HG02763 (cell line): ENCODE data around the gene KBTBD3.

ENCODE experiments used
- ATAC-seq: cut with Tn5 transposase; IDR thresholded peaks from one replicate; pipeline ENCODE4 v1.9.1; 2021; ENCODE audit warnings: mild to moderate bottlenecking, moderate library complexity; ENCODE audit not compliant: unreplicated experiment

The KBTBD3 gene, protein sequence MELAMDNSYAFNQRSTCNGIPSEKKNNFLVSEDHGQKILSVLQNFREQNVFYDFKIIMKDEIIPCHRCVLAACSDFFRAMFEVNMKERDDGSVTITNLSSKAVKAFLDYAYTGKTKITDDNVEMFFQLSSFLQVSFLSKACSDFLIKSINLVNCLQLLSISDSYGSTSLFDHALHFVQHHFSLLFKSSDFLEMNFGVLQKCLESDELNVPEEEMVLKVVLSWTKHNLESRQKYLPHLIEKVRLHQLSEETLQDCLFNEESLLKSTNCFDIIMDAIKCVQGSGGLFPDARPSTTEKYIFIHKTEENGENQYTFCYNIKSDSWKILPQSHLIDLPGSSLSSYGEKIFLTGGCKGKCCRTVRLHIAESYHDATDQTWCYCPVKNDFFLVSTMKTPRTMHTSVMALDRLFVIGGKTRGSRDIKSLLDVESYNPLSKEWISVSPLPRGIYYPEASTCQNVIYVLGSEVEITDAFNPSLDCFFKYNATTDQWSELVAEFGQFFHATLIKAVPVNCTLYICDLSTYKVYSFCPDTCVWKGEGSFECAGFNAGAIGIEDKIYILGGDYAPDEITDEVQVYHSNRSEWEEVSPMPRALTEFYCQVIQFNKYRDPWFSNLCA

DNA sequence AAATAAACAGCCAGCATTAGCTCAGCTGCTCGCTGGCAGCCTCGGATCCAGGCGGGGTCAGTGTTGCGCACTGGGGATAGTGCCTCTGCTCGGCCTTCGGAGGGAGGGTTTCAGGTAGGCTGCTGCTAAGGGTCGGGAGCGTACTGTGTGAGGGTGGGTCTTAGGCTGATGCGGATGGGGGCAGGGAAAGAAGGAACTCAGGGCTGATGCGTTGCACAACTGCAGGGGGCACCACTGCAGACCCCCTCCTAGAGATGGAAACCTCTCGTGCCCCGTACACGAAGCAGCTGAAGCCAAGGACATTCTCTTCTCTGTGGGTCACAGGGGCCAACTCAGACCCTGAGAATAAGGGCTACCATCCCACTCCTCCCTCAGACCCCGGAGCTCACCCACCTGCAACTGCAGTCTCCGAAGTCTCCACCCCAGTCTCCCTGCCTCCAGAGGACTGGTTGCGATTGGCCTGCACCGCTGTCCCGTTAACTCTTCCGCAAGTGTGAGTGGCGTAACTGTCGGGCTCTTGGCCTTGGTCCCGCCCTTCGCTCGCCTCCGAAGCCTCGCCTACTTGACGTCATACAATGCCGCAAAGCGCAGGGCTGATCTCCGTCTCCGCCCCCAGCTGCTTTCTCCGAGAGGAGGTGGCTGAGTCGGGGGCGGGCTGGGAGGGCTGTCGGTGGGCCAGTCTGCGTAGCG lies at the start of gene KBTBD3:
KBTBD3 (minus strand) TSS at position 429 of the 690 bp plus-strand sequence. CDS start 18,250 bp downstream, outside the sequence.
- ATAC-seq = peak; percentile 95

DNA sequence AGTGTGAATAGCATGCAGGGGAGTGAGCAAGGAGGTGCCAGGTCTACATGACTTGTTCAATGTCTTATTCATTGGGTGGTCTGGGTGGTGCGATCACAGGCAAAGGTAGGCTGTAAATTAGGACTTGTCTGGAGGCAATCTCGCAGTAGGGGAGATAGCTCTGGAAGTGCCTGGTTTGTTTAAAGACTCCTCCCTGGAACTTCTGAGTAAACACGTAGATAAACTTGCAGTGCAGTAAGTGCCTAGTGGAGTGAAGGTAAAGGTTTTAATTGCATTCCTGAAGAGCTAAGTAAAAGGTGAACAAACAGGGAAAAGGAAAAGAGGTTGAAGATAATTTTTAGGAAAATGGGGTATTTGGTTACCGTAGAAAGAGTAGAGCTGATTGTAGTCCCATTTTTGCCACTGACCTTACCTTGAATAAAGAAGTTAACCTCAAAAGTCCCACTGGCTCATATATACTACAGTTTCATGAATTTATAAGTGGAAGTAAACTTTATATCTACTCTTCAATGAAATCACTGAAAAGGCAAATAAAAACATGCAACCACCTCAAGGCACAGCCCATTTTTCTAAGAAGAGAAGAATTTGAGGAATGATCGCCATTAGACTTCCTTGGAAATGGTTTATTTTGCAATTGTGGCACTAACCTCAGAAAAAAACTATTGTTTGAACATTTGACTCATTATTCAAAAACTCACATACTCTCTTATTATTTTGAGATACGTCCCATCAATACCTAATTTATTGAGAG lies 44.6 kb upstream of the KBTBD3 start:
- ATAC-seq = no peak

DNA sequence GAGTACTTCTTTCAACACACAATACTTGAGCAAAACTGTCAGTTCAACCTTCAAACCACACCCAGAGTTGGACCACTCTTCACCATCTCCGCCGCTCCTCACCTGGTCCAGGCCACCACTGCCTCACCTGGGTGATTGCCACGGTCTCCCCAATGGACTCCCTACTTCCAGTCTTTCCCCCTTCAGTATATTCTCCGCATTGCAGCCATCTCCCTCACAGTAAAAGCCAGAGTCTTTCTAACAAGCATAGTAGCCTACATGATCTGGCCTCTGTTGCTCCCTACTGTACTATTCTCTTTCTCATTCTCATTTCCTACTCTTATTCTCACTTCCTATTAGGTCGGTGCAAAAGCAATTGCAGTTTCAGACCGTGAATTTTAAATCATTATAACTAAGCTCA lies 28.8 kb upstream of the KBTBD3 start:
- no peak for ATAC-seq

DNA sequence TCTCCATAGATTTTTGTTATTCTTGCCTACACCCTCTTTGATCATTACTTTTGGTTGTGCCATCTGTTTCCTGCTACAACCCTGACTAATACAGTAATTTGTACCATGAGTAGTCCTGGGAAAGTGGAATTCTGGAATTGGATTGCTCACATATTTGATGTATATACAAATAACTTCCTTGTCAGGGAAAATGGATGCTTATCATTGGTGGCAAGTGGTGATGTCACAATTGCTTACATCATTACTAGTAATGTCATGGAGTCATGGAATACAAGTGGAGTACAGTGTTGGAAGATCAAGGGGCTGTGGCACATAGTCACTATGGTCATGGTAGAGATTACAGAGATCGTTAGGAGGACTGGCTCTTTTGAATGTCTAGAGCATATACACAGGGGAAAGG lies 24.7 kb upstream of the KBTBD3 start:
- no peak for ATAC-seq

DNA sequence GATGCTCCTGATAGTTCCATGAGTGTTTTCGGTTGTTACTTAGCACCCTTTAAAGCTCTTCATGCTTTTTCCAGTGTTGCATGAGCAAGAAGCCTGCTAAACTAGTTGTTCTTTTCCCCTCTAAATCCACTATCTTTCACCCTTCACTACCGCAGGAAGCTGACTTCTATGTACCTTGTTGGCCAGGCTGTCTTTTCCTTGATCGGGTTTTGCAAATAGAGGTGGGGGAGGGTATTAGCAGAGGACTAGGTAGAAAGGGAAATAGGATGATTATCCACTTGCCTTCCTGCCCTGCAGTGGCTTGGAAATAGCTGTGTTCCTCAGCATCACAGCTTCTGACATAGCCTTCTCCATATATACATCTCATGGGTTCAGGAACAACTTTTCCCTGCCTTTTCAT lies 24.2 kb upstream of the KBTBD3 start:
- ATAC-seq = no peak

DNA sequence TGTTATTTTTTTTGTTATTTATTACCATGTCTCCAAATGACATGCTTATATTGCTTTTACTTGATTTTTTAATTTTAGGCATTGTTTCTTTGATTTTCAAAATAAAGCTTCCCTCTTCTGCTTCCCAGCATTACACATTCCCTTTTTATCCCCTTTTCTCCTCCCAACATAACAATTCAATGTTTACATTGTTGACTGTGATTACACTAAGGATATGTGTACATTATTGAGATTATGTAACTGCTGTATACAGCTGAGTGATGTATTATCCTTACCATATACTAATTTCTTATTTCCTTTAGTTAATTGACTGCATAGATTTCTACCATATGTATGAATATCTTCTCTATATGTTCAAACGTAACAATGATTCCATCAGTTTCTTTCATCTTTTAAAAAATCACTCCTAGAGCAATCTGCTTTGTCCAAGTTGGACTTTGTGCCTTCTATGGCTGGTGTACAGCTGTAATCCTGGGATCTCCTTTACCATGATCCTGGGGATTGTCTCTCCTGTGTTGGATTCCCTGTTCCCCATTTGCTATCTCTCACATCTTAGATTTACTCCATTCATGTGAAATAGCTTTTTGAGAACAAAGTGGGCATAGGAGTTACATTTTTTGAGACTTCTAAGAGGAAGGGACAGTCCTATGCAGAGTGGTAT lies 21.9 kb upstream of the KBTBD3 start:
- ATAC-seq = no peak

DNA sequence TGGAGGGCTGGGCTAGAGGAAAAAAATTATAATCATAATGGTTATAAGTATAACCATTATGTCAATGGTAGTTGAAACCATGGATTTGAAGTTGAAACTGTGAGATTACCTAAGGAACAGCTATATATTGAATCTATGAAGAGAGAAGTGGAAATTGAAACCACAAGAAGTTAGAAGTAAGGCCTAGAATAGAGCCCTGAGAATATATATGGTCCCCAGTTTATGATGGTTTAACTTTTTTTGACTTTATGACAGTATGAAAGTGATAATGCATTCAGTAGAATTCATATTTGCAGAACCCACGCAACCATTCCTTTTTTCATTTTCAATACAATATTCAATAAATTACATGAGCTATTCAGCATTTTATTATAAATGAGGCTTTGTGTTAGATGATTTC lies 15.3 kb upstream of the KBTBD3 start:
- ATAC-seq = no peak

DNA sequence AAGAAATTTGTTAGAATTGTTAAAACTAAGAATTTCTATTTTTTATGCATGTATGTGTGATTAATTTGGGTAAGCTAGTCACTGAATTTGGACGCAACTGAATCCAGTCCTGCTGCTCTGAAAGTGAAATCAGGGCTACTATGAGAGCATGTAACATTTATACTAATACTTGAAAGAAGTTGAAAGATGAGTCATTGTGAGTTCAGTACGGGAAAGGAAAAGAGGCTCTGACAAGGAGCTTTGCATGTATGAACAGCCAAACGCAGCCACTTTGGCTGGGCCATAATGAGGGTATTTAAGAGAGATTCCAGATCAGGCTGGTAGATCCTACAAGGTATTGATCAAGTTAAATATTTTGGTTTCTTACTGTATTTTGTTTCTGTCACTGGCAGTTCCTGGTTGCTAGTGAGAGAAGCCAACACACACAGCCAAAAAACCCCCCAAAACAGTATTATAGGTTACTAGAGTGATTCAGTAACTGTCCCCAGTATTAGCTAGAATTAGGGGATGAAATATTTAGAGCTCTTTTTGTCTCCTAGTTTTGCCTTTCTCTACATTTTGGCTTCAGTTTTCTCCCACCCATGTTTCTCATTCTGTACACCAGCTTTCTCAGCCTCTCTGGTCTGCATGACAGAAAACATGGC lies 14.5 kb upstream of the KBTBD3 start:
- ATAC-seq = peak; percentile 99

DNA sequence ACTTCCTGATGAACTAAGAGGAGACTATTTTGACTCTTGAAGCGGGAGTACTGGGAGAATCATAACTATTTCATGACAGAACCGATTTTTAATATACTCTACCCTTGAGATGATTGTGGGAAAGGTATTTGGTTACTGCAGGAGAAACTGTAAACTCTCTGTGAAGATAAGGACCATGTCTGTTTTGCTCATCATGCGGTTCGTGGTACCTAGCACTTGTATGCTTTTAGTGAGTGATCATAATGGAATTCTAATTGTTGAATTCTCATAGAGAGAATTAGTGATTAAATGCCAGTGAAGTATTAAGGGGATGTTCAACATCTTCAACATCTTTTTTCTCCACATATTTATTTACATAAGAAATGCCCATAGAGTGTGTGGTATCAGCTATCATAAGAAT lies 11.7 kb upstream of the KBTBD3 start:
- ATAC-seq = no peak

DNA sequence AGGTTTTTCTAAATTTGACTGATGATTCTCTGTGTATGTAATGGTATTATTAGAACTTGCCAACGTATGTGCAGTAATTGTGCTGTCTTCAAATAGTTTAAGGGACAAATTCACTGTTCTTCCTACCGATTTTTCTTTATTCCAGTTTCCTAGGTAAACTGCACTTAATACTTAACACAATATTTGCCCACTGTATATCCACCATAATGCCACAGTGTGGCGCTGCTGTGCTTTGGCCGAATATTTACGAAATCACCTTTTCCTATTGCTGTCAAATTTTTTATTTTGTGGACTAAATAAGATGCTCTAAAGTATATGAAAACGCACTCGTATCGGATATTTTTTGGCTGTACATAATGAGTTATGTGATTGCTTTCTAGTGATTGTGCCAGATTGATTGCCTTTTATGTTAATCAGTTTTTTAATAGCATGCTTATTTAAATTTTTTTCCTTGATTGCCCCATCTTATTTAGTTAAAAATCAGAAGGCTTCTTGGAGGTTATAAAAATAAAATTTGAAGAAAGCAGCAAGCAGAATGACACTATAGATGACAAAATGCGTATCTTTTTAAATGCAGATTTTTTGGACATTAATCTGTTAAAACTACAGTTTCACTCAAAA lies 10.8 kb upstream of the KBTBD3 start:
- ATAC-seq = no peak

DNA sequence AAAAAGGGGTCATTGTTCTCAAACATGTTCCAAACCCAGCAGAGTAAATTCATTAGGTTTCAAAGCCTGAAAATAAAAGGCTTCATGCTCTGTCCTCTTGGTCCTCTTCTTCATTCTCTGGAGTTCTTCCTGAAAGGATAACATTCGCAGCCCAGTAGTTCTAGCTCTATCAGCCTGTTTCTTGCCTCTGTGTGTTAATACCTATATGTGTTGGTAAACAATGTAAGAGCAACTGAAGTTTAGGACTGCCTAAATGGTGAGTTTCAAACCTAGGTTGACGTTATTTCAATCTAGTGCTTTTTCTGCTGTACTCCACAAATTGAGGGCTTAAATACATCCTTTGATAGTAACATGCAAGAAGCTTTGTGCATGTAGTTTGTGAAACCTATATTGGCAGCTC lies 9.7 kb upstream of the KBTBD3 start:
- no peak for ATAC-seq

DNA sequence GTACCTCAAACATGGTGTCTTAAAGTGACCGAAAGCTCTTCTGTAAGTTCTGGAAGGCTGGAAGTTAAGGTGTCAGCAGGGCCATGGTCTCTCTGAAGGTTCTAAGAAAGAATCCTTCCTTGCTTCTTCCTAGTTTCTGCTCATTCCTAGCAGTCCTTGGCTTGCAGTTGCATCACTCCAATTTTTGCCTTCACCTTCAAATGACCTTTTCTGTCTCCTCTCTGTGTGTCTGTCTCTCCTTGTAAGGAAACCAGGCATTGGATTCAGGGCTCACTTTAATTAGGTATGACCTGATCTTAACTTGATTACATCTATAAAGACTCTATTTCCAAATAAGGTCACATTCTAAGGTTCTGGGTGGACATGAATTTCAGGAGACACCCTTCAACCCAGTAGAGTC lies 9.0 kb upstream of the KBTBD3 start:
- no peak for ATAC-seq

DNA sequence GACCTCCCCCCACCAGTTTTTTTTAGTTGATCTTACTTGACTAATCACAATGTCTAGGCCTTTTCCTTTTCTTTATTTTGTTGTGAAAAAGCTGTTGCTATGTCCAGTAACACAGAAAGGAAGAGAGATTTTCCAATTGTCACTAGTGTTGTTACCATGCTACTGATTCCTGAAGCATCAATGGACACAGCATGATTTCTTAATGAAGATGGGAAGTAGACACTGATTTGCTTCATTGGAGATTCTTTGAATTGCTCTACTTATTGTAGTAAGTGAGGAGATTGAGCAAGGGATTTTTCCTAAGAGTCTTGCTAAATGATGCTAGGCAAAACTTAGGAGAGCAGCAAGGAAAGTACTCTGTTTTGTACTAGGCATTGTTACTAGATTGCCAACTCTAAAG lies 4.9 kb upstream of the KBTBD3 start:
- ATAC-seq = no peak

DNA sequence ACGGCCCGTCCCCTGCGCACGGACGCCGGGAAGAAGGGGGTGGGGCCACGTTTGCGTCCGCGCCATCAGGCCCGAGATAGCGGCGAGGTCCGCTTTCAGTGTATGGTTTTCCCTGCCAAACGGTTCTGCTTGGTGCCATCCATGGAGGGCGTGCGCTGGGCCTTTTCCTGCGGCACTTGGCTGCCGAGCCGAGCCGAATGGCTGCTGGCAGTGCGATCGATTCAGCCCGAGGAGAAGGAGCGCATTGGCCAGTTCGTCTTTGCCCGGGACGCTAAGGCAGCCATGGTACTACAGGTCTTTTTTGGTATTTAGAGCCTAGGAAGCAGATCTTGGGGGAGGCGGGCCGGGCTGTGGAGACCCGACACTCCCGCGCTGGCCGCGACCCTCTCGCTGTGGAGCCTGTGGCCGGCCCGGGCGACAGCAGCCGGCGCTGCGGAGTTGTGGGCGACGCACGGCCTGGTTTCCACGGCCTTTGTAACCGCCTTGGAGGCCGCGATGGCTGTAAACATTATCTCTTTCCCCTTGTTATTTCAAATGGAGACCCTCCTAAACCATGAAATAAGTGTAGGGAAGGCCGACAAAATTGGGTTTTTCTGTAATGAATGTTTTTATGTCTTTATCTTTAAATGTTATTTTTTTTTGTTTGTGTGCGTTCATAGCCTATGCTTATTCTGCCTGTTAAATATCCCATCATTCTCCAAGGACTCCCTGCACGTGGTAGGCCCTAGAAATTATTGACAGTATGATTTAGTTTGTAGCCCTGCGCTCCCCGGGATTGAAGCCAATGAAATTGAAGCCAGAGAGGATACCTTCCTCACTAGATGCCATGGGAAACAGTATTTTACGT lies 685 bp upstream of the KBTBD3 start, which contains the start of gene AASDHPPT:
AASDHPPT (plus strand) TSS at position 54 of the 847 bp plus-strand sequence; CDS start at position 103, 49 bp downstream.
- ATAC-seq = peak; percentile 15

DNA sequence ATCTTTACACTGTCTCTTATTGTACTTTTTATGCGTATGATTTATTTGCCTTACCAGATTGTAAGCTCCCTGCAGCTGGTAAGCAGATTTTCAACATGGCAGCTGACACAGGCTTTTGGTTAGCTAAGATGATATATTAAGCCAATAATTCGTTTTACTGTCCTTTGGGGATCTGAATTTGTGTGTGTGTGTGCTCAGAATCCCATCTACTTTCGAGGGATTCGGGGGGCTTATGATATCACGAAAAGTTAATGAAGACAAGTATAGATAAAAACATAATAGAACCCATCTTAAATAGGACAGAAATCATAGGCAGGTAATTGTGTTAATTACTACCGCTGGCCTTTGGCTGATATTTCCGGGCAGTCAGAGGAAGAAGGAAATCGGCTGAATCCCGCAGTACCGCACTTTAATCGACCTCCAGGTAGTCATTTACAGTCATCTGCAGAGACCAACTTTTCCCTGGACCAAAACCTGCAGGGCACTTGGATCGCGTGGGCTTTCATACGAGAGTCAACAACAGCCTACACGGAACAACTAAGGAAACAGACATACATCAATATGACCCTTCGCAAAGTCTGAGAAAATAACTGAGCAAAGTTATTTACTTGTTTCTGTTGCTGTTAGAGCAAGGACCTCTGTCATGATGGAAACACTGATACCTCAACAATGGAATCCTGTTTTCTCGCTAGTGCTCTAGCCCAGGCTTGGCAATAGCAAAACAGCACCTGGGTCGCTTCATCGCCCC lies 802 bp downstream of the KBTBD3 start:
- no peak for ATAC-seq

DNA sequence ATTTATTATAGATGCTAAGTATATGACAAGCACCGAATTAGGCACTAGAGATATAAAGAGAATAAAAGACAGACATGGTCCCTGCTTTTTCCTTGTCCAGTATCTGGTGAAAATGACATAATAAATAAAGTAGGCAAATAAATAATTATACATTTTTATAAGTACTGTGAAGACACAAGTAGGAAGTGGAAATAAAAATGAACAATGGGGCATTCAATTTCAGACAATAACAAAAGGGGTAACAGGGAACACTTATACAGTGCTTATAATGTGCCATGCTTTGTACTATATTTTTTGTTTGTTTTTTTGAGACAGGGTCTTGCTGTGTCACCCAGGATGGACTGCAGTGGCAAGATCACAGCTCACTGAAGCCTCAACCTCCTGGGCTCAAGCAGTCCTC lies 4.3 kb downstream of the KBTBD3 start:
- ATAC-seq = no peak

DNA sequence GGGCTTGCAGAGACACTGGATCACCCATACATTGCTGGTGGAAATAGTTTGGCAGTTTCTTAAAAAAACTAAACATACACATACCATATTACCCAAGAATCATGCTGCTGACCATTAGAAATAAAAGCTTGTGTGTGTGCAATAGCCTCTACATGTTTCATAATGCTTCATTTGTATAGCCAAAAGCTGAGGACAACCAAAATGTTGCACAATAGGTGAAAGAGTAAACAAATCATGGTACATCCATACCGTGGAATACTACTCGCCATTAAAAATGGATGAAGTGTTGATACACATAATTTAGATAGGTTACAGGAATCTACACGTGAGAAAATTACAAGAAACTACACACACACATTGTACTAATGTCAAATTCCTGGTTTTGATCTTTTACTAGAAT lies 6.5 kb downstream of the KBTBD3 start:
- ATAC-seq = no peak

DNA sequence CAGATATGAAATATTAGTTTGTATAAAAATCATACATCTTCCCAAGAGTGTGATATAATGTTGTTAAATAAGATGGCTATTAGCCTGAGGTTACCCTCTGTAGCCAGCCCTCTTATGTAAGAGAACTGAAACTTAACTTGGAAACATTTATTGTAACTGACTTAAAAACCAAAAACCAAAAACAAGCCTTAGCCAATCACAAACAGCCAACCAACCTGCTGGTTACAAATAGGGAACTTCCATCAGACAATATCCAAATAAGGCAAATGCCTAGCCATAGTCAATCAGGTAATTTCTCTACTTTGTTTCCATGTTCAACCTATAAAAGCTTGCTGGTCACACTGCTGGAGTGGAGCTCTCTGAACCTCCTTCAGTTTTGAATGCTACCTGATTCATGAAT lies 14.1 kb downstream of the KBTBD3 start:
- no peak for ATAC-seq
